GM21360 (cell line): ENCODE results near the gene TAF1B.

Source experiments
- ATAC-seq: cut with Tn5 transposase; IDR thresholded peaks from one replicate; pipeline ENCODE4 v1.9.1; 2021; ENCODE audit warnings: mild to moderate bottlenecking, moderate library complexity; ENCODE audit not compliant: unreplicated experiment

The TAF1B gene

DNA sequence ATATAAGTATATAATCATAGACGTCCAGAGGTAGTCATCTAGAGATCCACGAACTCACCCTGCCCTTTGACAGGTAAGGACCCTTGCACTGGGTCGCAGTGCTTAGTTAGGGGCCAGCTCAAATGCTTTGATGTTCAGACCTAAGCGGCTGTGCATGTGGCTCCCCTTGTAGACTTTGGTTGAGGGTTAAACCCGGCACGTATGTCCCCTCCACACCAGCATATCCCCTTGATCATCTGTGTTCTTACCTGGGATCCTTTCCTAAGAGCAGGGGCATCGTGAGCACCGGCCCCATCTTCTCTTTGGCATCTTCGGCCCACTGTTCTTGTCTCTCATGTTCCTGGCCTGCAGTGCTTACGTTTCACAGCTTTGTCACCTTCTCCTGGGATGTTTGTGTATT, 139.6 kb downstream of the TAF1B start:
- ATAC-seq, result no peak

DNA sequence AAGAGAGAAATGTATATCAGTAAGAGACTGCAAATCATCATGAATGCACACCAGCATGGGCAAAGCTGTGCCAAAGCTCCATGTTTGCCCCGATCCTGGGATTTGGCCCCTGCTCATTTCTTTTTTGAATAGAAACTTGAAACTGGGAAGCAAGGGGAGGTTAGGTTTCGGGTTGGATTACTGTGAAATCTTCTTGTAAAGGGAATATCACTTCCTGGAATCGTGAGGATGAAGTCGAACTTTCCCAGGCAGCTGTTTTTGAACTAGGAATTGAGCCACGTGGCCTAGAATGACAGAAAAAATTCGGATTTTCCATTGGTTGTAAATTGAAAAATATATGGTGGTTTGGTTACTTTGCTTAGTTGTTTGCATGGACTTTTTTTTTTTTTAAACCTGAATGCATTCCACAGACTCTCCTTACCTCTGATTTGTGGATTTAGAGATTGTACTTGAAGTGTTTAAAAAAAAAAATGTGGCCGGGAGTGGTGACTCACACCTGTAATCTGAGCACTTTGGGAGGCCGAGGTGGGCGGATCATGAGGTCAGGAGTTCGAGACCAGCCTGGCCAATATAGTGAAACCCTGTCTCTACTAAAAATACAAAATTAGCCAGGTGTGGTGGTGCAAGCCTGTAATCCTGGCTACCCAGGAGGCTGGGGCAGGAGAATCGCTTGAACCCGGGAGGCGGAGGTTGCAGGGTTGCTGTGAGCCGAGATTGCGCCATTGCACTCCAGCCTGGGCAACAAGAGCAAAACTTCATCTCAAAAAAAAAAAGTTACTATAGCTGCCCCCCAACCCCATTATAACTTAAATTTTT, 140.3 kb downstream of the TAF1B start:
- no peak for ATAC-seq
